Measurements from ENCODE around the gene MKLN1. TPM values are rescaled to one million over a fixed set of nuclear protein-coding genes. Genes with fewer than 3 reads are reported as not detected.
"Not testable (repeated sequence)": the region's sequence is repeated elsewhere in the genome, so short reads cannot be mapped to it uniquely, and the experiment has no call there.

MKLN1 gene
- total RNA-seq, 1 experiment from 2014 or later = 61.1 TPM

GRCh38 chr7:131459256-131459655 lies 131.6 kb downstream of the MKLN1 start:
- ChIA-PET POLR2A (ENCODE audit: unreplicated experiment) (interaction anchor here (0.6 kb wide), 1 partner anchor 177 kb away, joined by 5 read pairs; no protein-coding TSS in a partner anchor), CTCF (interaction anchor here (0.6 kb wide), 2 partner anchors 40 to 121 kb away, joined by 3 to 9 read pairs; no protein-coding TSS in a partner anchor)
- DNase-seq = peak in 1 of 2 experiments; percentile 2

GRCh38 chr7:131462059-131462458 lies 134.4 kb downstream of the MKLN1 start:
- ChIA-PET CTCF (no interaction called here), POLR2A (ENCODE audit: unreplicated experiment) (no interaction called here)
- no peaks in the 10 kb centered on the region for H3K9me3 ChIP-seq (ENCODE audit: insufficient read depth, low read depth)
- no peaks in the 10 kb centered on the region for H3K79me2 ChIP-seq (ENCODE audit: low read depth)
- peaks cover 44% of the 10 kb centered on the region for H3K36me3 ChIP-seq (ENCODE audit: low read depth)
- H4K20me1 ChIP-seq (ENCODE audit: insufficient read depth) = no peaks in the 10 kb centered on the region
- no peaks in the 10 kb centered on the region for H3K27me3 ChIP-seq (ENCODE audit: insufficient read depth, low read depth)
- no peak overlapping the region for H3K4me2 ChIP-seq
- no TSS peak for BruUV-seq (replicated peaks)
- peaks cover 9% of the 10 kb centered on the region for H3K4me1 ChIP-seq (replicated peaks; ENCODE audit: insufficient read depth)
- TF ChIP-seq EZH2 (IDR thresholded peaks at IDR 0.05; ENCODE audit: low read depth) (no peak), CTCF (conservative IDR thresholded peaks at IDR 0.05) (no peak)
- intact Hi-C loops (cut with micrococcal nuclease; ENCODE audit: unreplicated experiment) = no loop called here
- H3F3A ChIP-seq (ENCODE audit: insufficient read depth, low read depth) = peaks cover 6% of the 10 kb centered on the region; the same call in 1 of the 2 replicates
- no peak overlapping the region for H3K4me3 ChIP-seq
- no peak overlapping the region for H2AFZ ChIP-seq
- no peak for DNase-seq
- no peaks in the 10 kb centered on the region for H3K9me2 ChIP-seq (ENCODE audit: insufficient read depth)
- H3K27ac ChIP-seq = no peak overlapping the region

More at GRCh38 chr7:131459256-131459655, 131.6 kb downstream of the MKLN1 start:
- Histone ChIP-seq H3K79me2 (ENCODE audit: low read depth) (no peaks in the 10 kb centered on the region), H3K4me3 (no peak overlapping the region), H4K20me1 (ENCODE audit: insufficient read depth) (no peaks in the 10 kb centered on the region), H2AFZ (no peak overlapping the region), H3F3A (ENCODE audit: insufficient read depth, low read depth) (peaks cover 6% of the 10 kb centered on the region; the same call in 1 of the 2 replicates), H3K27ac (peak overlapping the region; percentile 11; the same call in 1 of the 2 replicates), H3K36me3 (ENCODE audit: low read depth) (peaks cover 35% of the 10 kb centered on the region), H3K4me2 (no peak overlapping the region), H3K9me3 (ENCODE audit: insufficient read depth, low read depth) (no peaks in the 10 kb centered on the region), H3K27me3 (ENCODE audit: insufficient read depth, low read depth) (no peaks in the 10 kb centered on the region), H3K9me2 (ENCODE audit: insufficient read depth) (peaks cover 4% of the 10 kb centered on the region; the same call in 1 of the 2 replicates), H3K4me1 (replicated peaks; ENCODE audit: insufficient read depth) (peaks cover 9% of the 10 kb centered on the region)
- TF ChIP-seq CTCF (conservative IDR thresholded peaks at IDR 0.05) (no peak), EZH2 (IDR thresholded peaks at IDR 0.05; ENCODE audit: low read depth) (no peak)
- intact Hi-C loops (cut with micrococcal nuclease; ENCODE audit: unreplicated experiment) = no loop called here
- BruUV-seq (replicated peaks) = no TSS peak

GRCh38 chr7:131462715-131463114 lies 135.0 kb downstream of the MKLN1 start:
- H3K27me3 ChIP-seq (ENCODE audit: insufficient read depth, low read depth); BruUV-seq (replicated peaks); DNase-seq; H4K20me1 ChIP-seq (ENCODE audit: insufficient read depth); H3K27ac ChIP-seq; POLR2A ChIA-PET (ENCODE audit: unreplicated experiment); H3K4me2 ChIP-seq; H3K4me3 ChIP-seq; H2AFZ ChIP-seq; H3K4me1 ChIP-seq (replicated peaks; ENCODE audit: insufficient read depth); intact Hi-C loops (cut with micrococcal nuclease; ENCODE audit: unreplicated experiment); CTCF ChIA-PET; H3K9me2 ChIP-seq (ENCODE audit: insufficient read depth); H3K79me2 ChIP-seq (ENCODE audit: low read depth); H3F3A ChIP-seq (ENCODE audit: insufficient read depth, low read depth); H3K9me3 ChIP-seq (ENCODE audit: insufficient read depth, low read depth): not testable (repeated sequence)
- peaks cover 45% of the 10 kb centered on the region for H3K36me3 ChIP-seq (ENCODE audit: low read depth)
